ENCODE data around the gene BCAM. TPM values are rescaled to one million over a fixed set of nuclear protein-coding genes. Genes with fewer than 3 reads are reported as not detected.
"Not testable (repeated sequence)": the region's sequence is repeated elsewhere in the genome, so short reads cannot be mapped to it uniquely, and the experiment has no call there.

Gene BCAM
- total RNA-seq, 2 donors from 2014 or later: 0.21 TPM; not detected in 1

DNA sequence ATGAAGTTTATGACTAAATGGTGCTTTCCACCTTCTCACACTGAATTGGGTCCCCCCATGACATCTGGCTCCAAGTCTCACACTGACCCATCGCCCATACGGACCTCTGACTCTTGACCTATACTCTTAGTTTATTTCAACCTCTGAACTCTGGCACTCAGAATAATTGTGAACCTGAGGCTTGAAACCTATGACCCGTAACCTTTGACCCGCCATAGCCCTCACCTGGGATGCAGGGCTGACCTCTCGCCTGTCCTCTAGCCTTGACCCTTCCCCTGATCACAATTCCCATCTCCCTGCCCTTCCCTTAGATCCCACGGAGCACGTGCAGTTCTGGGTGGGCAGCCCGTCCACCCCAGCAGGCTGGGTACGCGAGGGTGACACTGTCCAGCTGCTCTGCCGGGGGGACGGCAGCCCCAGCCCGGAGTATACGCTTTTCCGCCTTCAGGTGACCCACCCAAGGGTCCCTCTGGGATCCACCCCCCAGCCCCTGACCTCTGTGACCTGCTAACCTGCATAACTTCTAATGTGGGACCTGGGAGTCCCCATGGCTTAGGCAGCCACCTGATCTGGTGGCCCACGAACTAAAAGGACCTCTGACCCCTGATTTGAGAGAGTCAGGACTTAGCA lies 5.1 kb downstream of the BCAM start:
- Mint-ChIP-seq H3K9me3 (no peaks in the 10 kb centered on the region), H3K4me1 (ENCODE audit: low read depth) (no peaks in the 10 kb centered on the region), H3K36me3 (ENCODE audit: insufficient read depth in 2 of 2) (no peaks in the 10 kb centered on the region), H3K27me3 (ENCODE audit: low read depth) (peaks cover 14% of the 10 kb centered on the region), H3K4me3 (no peak overlapping the region), H3K27ac (no peak overlapping the region)
- DNase-seq (no peak), ATAC-seq (replicated peaks in 1 of 2) (no peak)

DNA sequence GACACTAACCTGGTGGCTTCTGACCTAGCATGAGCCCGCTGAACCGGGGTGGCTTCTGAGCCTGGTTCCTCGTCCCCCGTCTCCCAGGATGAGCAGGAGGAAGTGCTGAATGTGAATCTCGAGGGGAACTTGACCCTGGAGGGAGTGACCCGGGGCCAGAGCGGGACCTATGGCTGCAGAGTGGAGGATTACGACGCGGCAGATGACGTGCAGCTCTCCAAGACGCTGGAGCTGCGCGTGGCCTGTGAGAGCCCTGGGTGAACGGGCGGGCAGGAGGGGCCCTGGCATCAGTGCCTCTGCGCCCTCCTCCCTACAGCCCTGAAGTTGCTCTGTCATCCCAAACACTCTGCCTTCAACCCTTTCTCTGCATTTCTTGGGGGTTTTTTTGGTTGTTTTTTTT lies 5.6 kb downstream of the BCAM start:
- Mint-ChIP-seq H3K9me3 (no peaks in the 10 kb centered on the region), H3K4me1 (ENCODE audit: low read depth) (no peaks in the 10 kb centered on the region), H3K36me3 (ENCODE audit: insufficient read depth in 2 of 2) (no peaks in the 10 kb centered on the region), H3K27ac (no peak overlapping the region), H3K27me3 (ENCODE audit: low read depth) (peaks cover 9% of the 10 kb centered on the region), H3K4me3 (no peak overlapping the region)
- ATAC-seq (replicated peaks in 1 of 2) (no peak), DNase-seq (no peak)

DNA sequence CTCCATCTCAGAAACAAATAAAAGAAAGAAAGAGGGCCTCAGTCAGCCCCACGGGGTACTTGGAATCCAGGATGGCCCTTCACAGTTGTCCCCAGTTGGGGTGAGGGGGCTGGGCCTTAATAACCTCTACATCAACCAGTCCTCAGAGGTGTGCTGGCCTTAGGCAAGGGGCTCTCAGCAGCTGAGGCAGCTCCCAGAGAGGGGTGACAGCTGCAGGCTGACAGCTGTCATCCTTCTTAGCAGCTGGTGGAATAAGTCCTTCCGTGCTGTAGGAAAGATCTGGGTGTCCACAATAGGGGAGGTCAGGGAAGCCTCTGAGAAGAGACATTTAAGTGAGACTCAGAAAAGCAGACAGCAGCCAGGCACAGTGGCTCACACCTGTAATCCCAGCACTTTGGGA lies 7.4 kb downstream of the BCAM start:
- Mint-ChIP-seq H3K27me3 (ENCODE audit: low read depth) (no peaks in the 10 kb centered on the region), H3K9me3 (no peaks in the 10 kb centered on the region), H3K4me1 (ENCODE audit: low read depth) (no peaks in the 10 kb centered on the region), H3K4me3 (no peak overlapping the region), H3K36me3 (ENCODE audit: insufficient read depth in 2 of 2) (no peaks in the 10 kb centered on the region), H3K27ac (no peak overlapping the region)
- DNase-seq (no peak), ATAC-seq (replicated peaks in 1 of 2) (no peak)

DNA sequence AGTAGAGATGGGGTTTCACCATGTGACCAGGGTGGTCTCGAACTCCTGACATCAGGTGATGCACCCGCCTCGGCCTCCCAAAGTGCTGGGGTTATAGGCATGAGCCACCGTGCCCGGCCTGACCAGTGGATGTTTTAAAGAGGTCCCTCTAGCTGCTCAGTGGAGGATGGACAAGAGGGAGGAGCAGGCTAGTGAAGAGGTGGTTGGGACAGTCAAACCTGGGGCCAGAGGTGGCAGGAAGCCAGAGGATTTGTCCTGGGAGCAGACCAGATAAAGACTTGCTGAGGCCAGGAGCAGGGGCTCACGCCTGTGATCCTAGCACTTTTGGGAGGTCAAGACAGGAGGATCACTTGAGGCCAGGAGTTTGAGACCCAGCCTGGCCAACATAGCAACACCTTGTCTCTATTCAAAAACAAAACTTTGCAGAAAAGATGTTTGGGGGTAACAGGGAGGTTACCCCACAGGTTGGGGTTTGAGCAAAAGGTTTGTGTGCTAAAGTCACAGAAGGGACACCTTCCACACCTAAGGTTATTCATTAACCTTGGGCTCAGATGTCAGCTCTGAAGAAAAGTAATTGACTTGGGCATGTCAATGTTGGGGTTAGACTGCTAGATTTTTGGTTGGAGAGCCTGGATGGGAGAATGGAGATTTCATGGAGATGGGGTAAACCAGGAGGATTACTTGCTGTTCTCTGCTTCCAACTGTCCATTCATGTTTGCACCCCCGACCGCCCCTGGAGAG lies 9.0 kb downstream of the BCAM start:
- no peaks in the 10 kb centered on the region for H3K27me3 Mint-ChIP-seq (ENCODE audit: low read depth)
- H3K27ac Mint-ChIP-seq: no peak overlapping the region
- H3K9me3 Mint-ChIP-seq: no peaks in the 10 kb centered on the region
- no peaks in the 10 kb centered on the region for H3K4me1 Mint-ChIP-seq (ENCODE audit: low read depth)
- DNase-seq: no peak
- H3K36me3 Mint-ChIP-seq (ENCODE audit: insufficient read depth in 2 of 2): no peaks in the 10 kb centered on the region
- no peak for ATAC-seq (replicated peaks in 1 of 2)
- H3K4me3 Mint-ChIP-seq: no peak overlapping the region

DNA sequence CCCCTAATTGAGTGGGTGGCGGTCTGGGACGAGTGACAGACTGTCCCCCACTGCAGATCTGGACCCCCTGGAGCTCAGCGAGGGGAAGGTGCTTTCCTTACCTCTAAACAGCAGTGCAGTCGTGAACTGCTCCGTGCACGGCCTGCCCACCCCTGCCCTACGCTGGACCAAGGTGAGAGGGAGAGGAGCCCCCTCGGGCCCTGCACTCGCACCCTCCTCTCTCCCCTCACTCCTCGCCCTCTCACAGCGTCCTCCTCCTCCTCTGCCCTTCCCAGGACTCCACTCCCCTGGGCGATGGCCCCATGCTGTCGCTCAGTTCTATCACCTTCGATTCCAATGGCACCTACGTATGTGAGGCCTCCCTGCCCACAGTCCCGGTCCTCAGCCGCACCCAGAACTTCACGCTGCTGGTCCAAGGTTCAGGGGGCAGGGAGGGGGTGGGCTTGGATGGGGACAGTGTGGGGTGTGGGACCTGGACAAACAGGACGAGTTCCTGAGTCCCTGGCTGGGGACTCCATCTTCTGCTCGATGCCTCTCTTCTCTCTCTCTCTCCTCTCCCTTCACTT lies 9.6 kb downstream of the BCAM start:
- no peak for DNase-seq
- Mint-ChIP-seq H3K9me3 (no peaks in the 10 kb centered on the region), H3K36me3 (ENCODE audit: insufficient read depth in 2 of 2) (no peaks in the 10 kb centered on the region), H3K4me3 (no peak overlapping the region), H3K27me3 (ENCODE audit: low read depth) (no peaks in the 10 kb centered on the region), H3K4me1 (ENCODE audit: low read depth) (no peaks in the 10 kb centered on the region), H3K27ac (no peak overlapping the region)
- no peak for ATAC-seq (replicated peaks in 1 of 2)

DNA sequence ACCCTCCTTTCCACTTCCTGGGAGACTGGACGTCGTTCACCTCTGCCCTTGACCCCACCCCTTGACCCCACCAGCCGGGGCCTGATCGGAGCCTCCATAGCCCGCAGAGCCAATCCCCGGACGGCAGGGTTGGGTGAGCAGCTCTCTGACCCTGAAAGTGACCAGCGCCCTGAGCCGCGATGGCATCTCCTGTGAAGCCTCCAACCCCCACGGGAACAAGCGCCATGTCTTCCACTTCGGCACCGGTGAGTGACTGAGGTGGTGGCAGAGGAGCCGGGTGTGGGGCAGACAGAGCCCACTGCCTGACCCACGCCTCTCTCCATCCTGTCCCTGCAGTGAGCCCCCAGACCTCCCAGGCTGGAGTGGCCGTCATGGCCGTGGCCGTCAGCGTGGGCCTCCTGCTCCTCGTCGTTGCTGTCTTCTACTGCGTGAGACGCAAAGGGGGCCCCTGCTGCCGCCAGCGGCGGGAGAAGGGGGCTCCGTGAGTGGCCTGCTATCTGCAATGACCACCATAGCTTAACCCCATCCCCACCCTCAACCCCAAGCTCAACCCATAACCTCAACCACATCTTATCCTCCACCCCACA lies 10.4 kb downstream of the BCAM start:
- DNase-seq: no peak
- Mint-ChIP-seq H3K27me3 (ENCODE audit: low read depth) (no peaks in the 10 kb centered on the region), H3K9me3 (no peaks in the 10 kb centered on the region), H3K4me1 (ENCODE audit: low read depth) (no peaks in the 10 kb centered on the region), H3K27ac (no peak overlapping the region), H3K4me3 (no peak overlapping the region), H3K36me3 (ENCODE audit: insufficient read depth in 2 of 2) (no peaks in the 10 kb centered on the region)
- ATAC-seq (replicated peaks in 1 of 2): no peak

DNA sequence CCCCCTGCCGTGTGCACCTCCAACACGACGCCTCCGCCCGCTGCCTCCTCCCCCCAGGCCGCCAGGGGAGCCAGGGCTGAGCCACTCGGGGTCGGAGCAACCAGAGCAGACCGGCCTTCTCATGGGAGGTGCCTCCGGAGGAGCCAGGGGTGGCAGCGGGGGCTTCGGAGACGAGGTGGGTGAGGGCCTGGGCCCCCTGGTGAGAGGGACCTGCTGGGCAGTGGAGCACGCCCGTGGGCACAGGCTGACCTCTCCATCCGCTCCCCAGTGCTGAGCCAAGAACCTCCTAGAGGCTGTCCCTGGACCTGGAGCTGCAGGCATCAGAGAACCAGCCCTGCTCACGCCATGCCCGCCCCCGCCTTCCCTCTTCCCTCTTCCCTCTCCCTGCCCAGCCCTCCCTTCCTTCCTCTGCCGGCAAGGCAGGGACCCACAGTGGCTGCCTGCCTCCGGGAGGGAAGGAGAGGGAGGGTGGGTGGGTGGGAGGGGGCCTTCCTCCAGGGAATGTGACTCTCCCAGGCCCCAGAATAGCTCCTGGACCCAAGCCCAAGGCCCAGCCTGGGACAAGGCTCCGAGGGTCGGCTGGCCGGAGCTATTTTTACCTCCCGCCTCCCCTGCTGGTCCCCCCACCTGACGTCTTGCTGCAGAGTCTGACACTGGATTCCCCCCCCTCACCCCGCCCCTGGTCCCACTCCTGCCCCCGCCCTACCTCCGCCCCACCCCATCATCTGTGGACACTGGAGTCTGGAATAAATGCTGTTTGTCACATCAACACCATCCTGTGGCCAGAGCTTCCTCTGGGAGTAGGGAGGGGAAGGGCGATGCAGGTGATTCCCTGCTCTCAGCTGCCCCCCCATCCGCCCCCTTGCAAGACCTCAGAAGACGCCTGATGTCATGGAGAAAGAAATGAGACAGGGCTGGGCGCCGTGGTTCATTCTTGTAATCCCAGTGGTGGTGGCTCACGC lies 12.0 kb downstream of the BCAM start:
- DNase-seq (no peak), ATAC-seq (replicated peaks in 1 of 2) (no peak)
- Mint-ChIP-seq H3K4me3 (no peak overlapping the region), H3K27me3 (ENCODE audit: low read depth) (no peaks in the 10 kb centered on the region), H3K9me3 (no peaks in the 10 kb centered on the region), H3K27ac (no peak overlapping the region), H3K36me3 (ENCODE audit: insufficient read depth in 2 of 2) (no peaks in the 10 kb centered on the region), H3K4me1 (ENCODE audit: low read depth) (no peaks in the 10 kb centered on the region)

DNA sequence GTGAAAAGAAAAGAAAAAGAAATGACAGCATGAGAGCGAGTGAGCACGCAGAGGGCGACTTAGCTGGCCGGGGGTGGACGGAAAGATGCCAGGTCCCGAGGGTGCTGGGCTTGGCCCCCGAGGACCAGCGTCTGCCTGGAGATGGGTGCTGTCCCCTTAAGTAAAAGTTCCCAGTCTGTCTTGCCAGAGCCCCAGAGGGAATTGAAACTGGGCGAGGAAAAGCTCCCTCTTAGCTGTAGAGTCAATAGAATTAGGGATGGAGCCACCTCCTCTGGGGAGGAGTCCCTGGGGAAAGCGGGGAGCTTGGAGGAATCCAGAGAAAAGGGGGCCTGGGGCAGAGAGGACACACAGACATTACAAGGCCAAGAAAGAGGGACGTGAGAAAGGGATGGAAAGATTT lies 13.3 kb downstream of the BCAM start:
- ATAC-seq (replicated peaks in 1 of 2) (no peak), DNase-seq (no peak)
- no peaks in the 10 kb centered on the region for H3K4me1 Mint-ChIP-seq (ENCODE audit: low read depth)
- no peak overlapping the region for H3K4me3 Mint-ChIP-seq
- no peaks in the 10 kb centered on the region for H3K27me3 Mint-ChIP-seq (ENCODE audit: low read depth)
- no peaks in the 10 kb centered on the region for H3K9me3 Mint-ChIP-seq
- no peaks in the 10 kb centered on the region for H3K36me3 Mint-ChIP-seq (ENCODE audit: insufficient read depth in 2 of 2)
- no peak overlapping the region for H3K27ac Mint-ChIP-seq

DNA sequence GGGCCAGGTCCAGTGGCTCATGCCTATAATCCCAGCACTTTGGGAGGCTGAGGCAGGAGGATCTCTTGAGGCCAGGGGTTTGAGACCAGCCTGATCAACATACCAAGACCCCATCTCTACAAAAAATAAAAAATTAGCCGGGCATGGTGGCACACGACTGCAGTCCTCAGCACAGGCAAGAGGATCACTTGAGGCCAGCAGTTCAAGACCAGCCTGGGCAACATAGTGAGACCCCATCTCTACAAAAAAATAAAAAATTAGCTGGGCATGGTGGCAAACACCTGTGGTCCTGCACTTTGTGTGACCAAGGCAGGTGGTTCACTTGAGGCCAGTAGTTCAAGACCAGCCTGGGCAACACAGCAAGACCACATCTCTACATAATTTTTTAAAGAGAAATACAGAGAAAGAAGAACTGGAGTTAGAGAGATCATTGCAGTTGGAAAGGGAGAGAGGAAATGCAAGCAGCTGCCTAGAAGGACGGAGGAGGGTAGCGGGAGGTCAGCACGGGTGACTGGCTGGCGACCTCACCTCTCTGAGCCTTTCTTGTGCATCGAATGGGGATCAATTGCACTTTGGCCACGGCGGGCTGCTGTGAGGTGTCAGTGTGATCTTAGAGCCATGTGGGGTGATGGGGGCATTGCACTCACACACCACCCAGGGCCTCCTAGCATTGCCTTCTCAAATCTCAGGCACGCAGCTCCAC lies 13.9 kb downstream of the BCAM start:
- no peak for ATAC-seq (replicated peaks in 1 of 2)
- H3K4me1 Mint-ChIP-seq (ENCODE audit: low read depth): no peaks in the 10 kb centered on the region
- H3K36me3 Mint-ChIP-seq (ENCODE audit: insufficient read depth in 2 of 2): no peaks in the 10 kb centered on the region
- no peak overlapping the region for H3K27ac Mint-ChIP-seq
- no peaks in the 10 kb centered on the region for H3K9me3 Mint-ChIP-seq
- no peaks in the 10 kb centered on the region for H3K27me3 Mint-ChIP-seq (ENCODE audit: low read depth)
- no peak overlapping the region for H3K4me3 Mint-ChIP-seq
- no peak for DNase-seq

DNA sequence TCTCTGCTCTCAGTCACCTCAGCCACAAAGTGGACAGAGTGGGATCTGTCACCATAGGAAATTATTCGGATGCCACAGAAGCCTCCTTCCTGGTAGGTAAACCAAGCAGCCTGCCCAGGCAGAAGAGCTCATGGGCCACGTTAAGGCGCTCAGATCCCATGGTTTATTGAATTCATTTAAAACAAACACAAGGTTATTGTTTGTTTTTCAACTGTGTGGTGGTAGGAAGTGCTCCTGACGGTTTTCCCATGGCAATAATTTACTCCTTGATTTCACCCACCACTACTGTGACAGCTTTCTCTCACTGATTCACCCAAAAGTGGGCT lies 14.4 kb downstream of the BCAM start:
- ATAC-seq (replicated peaks in 1 of 2) (no peak), DNase-seq (no peak)
- Mint-ChIP-seq H3K9me3 (no peaks in the 10 kb centered on the region), H3K4me3 (no peak overlapping the region), H3K27ac (no peak overlapping the region), H3K4me1 (ENCODE audit: low read depth) (no peaks in the 10 kb centered on the region), H3K36me3 (ENCODE audit: insufficient read depth in 2 of 2) (no peaks in the 10 kb centered on the region), H3K27me3 (ENCODE audit: low read depth) (no peaks in the 10 kb centered on the region)

DNA sequence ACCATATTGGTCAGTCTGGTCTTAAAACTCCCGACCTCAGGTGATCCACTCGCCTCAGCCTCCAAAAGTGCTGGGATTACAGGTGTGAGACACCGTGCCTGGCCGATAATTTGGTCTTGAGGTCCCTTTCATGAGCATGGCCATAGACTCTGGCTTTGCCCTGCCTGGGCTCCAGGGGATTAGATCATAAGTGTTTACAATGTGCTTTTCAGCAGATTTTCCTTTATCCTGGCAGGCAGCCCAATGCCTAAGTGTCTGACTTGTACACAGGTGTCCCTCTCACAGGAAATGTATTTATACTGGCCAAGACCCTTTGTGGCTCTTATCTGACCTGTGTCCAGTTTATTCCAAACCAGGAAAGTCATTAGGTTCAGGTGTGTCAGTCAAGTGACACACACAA lies 15.9 kb downstream of the BCAM start:
- Mint-ChIP-seq H3K36me3 (ENCODE audit: insufficient read depth in 2 of 2) (no peaks in the 10 kb centered on the region), H3K4me1 (ENCODE audit: low read depth) (no peaks in the 10 kb centered on the region), H3K9me3 (no peaks in the 10 kb centered on the region), H3K27ac (no peak overlapping the region), H3K4me3 (no peak overlapping the region), H3K27me3 (ENCODE audit: low read depth) (no peaks in the 10 kb centered on the region)
- DNase-seq: no peak
- ATAC-seq (replicated peaks in 1 of 2): no peak

DNA sequence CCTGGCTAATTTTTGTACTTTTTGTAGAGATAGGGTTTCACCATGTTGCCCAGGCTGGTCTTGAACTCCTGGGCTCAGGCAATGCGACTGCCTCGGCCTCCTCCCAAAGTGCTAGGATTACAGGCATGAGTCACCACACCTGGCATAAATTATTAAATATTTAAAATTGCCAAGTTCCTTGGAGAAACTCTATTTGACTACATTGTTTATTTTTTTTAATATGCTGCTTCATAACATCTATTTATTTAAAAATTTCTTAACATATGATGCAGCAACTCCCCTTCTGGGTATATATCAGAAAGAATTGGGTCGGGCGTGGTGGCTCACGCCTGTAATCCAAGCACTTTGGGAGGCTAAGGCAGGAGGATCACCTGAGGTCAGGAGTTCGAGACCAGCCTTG lies 24.0 kb downstream of the BCAM start:
- H3K9me3 Mint-ChIP-seq; H3K27ac Mint-ChIP-seq; H3K27me3 Mint-ChIP-seq (ENCODE audit: low read depth); DNase-seq; H3K4me1 Mint-ChIP-seq (ENCODE audit: low read depth); ATAC-seq (replicated peaks in 1 of 2); H3K4me3 Mint-ChIP-seq; H3K36me3 Mint-ChIP-seq (ENCODE audit: insufficient read depth in 2 of 2): not testable (repeated sequence)
